Measurements from ENCODE around the gene CYFIP2. TPM values are rescaled to one million over a fixed set of nuclear protein-coding genes. Genes with fewer than 3 reads are reported as not detected.
A peak's percentile ranks its signal among the peaks of the same experiment; 100 is the strongest.

Gene CYFIP2
- total and polyA plus RNA-seq, 2 of the 13 experiments (the other 11 are each of a cell fraction or from before 2014, with no cell fraction given), result 22.6 to 30.3 TPM

DNA sequence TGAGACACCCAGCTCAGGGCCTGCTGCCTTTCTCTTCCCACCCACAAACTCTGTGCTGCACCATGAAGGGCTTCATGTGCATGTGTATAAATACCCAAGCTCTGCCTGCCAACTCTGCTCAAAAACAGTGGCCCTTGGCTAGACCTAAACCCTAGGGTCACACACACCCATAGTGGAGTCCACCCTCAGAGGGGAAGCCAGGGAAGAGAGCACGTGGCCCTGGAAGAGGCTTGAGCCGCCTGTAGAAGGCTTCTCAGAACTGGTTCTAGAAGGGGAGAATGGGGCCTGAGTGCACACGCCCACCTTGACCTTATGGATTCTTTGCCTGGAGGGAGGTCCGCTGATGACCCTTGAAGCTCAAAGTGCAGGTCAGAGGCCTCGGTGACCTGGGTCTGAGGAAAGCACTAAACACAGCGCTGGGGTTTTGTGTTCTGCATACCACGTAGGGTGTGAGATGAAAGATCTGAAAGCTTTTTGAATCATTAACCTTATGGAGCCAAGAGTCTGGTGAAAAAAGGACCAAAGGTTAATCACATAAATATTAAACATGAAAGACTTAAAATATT is 60.6 kb downstream of the CYFIP2 start (continued):
- TF ChIP-seq NR2F2 (IDR thresholded peaks at IDR 0.05; ENCODE audit: borderline replicate concordance, low read depth), result peak; percentile 85
- peak; percentile 56; the same call in 1 of the 2 replicates for TF ChIP-seq RARA (CRISPR knock-in tag; IDR thresholded peaks at IDR 0.05)
- TF ChIP-seq, protein P1, sequence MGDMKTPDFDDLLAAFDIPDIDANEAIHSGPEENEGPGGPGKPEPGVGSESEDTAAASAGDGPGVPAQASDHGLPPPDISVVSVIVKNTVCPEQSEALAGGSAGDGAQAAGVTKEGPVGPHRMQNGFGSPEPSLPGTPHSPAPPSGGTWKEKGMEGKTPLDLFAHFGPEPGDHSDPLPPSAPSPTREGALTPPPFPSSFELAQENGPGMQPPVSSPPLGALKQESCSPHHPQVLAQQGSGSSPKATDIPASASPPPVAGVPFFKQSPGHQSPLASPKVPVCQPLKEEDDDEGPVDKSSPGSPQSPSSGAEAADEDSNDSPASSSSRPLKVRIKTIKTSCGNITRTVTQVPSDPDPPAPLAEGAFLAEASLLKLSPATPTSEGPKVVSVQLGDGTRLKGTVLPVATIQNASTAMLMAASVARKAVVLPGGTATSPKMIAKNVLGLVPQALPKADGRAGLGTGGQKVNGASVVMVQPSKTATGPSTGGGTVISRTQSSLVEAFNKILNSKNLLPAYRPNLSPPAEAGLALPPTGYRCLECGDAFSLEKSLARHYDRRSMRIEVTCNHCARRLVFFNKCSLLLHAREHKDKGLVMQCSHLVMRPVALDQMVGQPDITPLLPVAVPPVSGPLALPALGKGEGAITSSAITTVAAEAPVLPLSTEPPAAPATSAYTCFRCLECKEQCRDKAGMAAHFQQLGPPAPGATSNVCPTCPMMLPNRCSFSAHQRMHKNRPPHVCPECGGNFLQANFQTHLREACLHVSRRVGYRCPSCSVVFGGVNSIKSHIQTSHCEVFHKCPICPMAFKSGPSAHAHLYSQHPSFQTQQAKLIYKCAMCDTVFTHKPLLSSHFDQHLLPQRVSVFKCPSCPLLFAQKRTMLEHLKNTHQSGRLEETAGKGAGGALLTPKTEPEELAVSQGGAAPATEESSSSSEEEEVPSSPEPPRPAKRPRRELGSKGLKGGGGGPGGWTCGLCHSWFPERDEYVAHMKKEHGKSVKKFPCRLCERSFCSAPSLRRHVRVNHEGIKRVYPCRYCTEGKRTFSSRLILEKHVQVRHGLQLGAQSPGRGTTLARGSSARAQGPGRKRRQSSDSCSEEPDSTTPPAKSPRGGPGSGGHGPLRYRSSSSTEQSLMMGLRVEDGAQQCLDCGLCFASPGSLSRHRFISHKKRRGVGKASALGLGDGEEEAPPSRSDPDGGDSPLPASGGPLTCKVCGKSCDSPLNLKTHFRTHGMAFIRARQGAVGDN (CRISPR knock-in tag; IDR thresholded peaks at IDR 0.05), result peak; percentile 38
- no peak for TF ChIP-seq ZSCAN30 (CRISPR knock-in tag; IDR thresholded peaks at IDR 0.05)
- TF ChIP-seq MEF2D (CRISPR knock-in tag; IDR thresholded peaks at IDR 0.05), result no peak
- TF ChIP-seq PHB2 (IDR thresholded peaks at IDR 0.05; ENCODE audit: partially characterized antibody), result no peak
- TF ChIP-seq SALL1 (CRISPR knock-in tag; IDR thresholded peaks at IDR 0.05), result peak; percentile 25; the same call in 1 of the 2 replicates
- no peak for TF ChIP-seq PRPF4 (IDR thresholded peaks at IDR 0.05; ENCODE audit: low read depth, low read length, poor library complexity, severe bottlenecking)
- TF ChIP-seq NCOR1 (IDR thresholded peaks at IDR 0.05; ENCODE audit: borderline replicate concordance, low read length), result peak; percentile 73; the same call in 1 of the 2 replicates
- TF ChIP-seq EED (CRISPR knock-in tag; IDR thresholded peaks at IDR 0.05), result no peak
- TF ChIP-seq SOX5 (CRISPR knock-in tag; IDR thresholded peaks at IDR 0.05; ENCODE audit: borderline replicate concordance), result peak; percentile 18; the same call in 1 of the 2 replicates
- peak; percentile 77 for TF ChIP-seq HNF4A (CRISPR knock-in tag; IDR thresholded peaks at IDR 0.05)
